HG03575 (cell line): Measurements from ENCODE around the gene LRP6.

Experiments
- ATAC-seq: cut with Tn5 transposase; IDR thresholded peaks from one replicate; pipeline ENCODE4 v1.9.1; 2021; ENCODE audit not compliant: unreplicated experiment, insufficient number of reproducible peaks, low FRiP score; ENCODE audit errors: extremely low read depth

Gene LRP6

GRCh38 chr12:12091977-12092663 is 174.7 kb downstream of the LRP6 start:
- ATAC-seq: no peak

- ATAC-seq: no peak
Measured at GRCh38 chr12:12091071-12091470, 175.8 kb downstream of the LRP6 start.

- no peak for ATAC-seq
Measured at GRCh38 chr12:12088761-12089160, 178.1 kb downstream of the LRP6 start.

- no peak for ATAC-seq
Measured at GRCh38 chr12:12088147-12088546, 178.7 kb downstream of the LRP6 start.

- ATAC-seq: no peak
Measured at GRCh38 chr12:12087693-12088034, 179.2 kb downstream of the LRP6 start.

GRCh38 chr12:12086973-12087692 is 179.7 kb downstream of the LRP6 start:
- no peak for ATAC-seq

- no peak for ATAC-seq
Measured at GRCh38 chr12:12086362-12086761, 180.5 kb downstream of the LRP6 start.

- ATAC-seq: no peak
Measured at GRCh38 chr12:12083688-12084087, 183.2 kb downstream of the LRP6 start.

- ATAC-seq: no peak
Measured at GRCh38 chr12:12081836-12082497, 184.9 kb downstream of the LRP6 start.

GRCh38 chr12:12079291-12079690 is 187.6 kb downstream of the LRP6 start:
- ATAC-seq: no peak

GRCh38 chr12:12072064-12072760 is 194.6 kb downstream of the LRP6 start:
- ATAC-seq: no peak

- no peak for ATAC-seq
Measured at GRCh38 chr12:12070674-12071656, 195.9 kb downstream of the LRP6 start, which contains the start of gene BCL2L14. BCL2L14 (plus strand) TSS chr12:12070939; CDS start chr12:12079306, 8,367 bp downstream.

- no peak for ATAC-seq
Measured at GRCh38 chr12:12069821-12070548, 196.9 kb downstream of the LRP6 start.

- ATAC-seq: no peak
Measured at GRCh38 chr12:12068751-12069150, 198.1 kb downstream of the LRP6 start.
